Measurements from ENCODE around the gene RYR3. TPM values are rescaled to one million over a fixed set of nuclear protein-coding genes. Genes with fewer than 3 reads are reported as not detected.

RYR3 gene
- total RNA-seq, 4 donors from 2014 or later, result 0.65 to 7.5 (median 2.6) TPM

- ATAC-seq (ENCODE audit: low FRiP score) (no peak), DNase-seq (ENCODE audit: low spot score) (no peak)
- no peak for TF ChIP-seq CTCF (IDR thresholded peaks at IDR 0.05)
These were observed 528.8 kb downstream of the RYR3 start for GRCh38 chr15:33839540-33839939.

GRCh38 chr15:33840615-33841014 is 529.8 kb downstream of the RYR3 start:
- ATAC-seq (ENCODE audit: low FRiP score), result no peak
- no peak for TF ChIP-seq CTCF (IDR thresholded peaks at IDR 0.05)
- DNase-seq (ENCODE audit: low spot score), result no peak

- DNase-seq (ENCODE audit: low spot score), result no peak
- TF ChIP-seq CTCF (IDR thresholded peaks at IDR 0.05), result no peak
- no peak for ATAC-seq (ENCODE audit: low FRiP score)
These were observed 533.4 kb downstream of the RYR3 start for GRCh38 chr15:33844186-33844585.

GRCh38 chr15:33844597-33844996 is 533.8 kb downstream of the RYR3 start:
- DNase-seq (ENCODE audit: low spot score) (no peak), ATAC-seq (ENCODE audit: low FRiP score) (no peak)
- TF ChIP-seq CTCF (IDR thresholded peaks at IDR 0.05), result no peak

- no peak for TF ChIP-seq CTCF (IDR thresholded peaks at IDR 0.05)
- ATAC-seq (ENCODE audit: low FRiP score), result no peak
- DNase-seq (ENCODE audit: low spot score), result no peak
These were observed 535.4 kb downstream of the RYR3 start for GRCh38 chr15:33846142-33846541.

GRCh38 chr15:33846862-33847261 is 536.1 kb downstream of the RYR3 start:
- DNase-seq (ENCODE audit: low spot score) (no peak), ATAC-seq (ENCODE audit: low FRiP score) (no peak)
- no peak for TF ChIP-seq CTCF (IDR thresholded peaks at IDR 0.05)

GRCh38 chr15:33848011-33848410 is 537.2 kb downstream of the RYR3 start:
- no peak for TF ChIP-seq CTCF (IDR thresholded peaks at IDR 0.05)
- ATAC-seq (ENCODE audit: low FRiP score) (no peak), DNase-seq (ENCODE audit: low spot score) (no peak)
